H1 (cell line): ENCODE measurements around the gene PHLDA1. TPM values are rescaled to one million over a fixed set of nuclear protein-coding genes. Genes with fewer than 3 reads are reported as not detected.

Source experiments
- CTCF ChIA-PET: fragments of 300-600 bp; sonication (Branson Sonifier 250); formaldehyde crosslinking; loops from one replicate; lab custom pipeline; 2021; ENCODE audit not compliant: partially characterized antibody; lab: Charles Lee
- POLR2A ChIA-PET: fragments of 300-600 bp; sonication (Branson Sonifier 250); formaldehyde crosslinking; loops from one replicate; lab custom pipeline; 2021; ENCODE audit warnings: inconsistent platforms; ENCODE audit not compliant: partially characterized antibody; lab: Charles Lee
- DNase-seq, 2 experiments: peaks; one replicate each; pipeline versions ENCODE4 v3.0.0 to v3.0.0-alpha.2; 2010 to 2022; ENCODE audit warnings: low spot score in 2 of 2, low read depth in 1 of 2, mixed read lengths in 1 of 2
- FAIRE-seq: peaks from 2 replicates; lab custom pipeline; 2011; peaks lifted over from hg19 to GRCh38; lab: Jason Lieb, UNC
- H2AFZ ChIP-seq: 2 replicates; pipeline ENCODE4 v1.8.1; 2012; ENCODE audit warnings: low read length, inconsistent platforms
- H2AK5ac ChIP-seq: 2 replicates; pipeline ENCODE4 v1.6.1; 2013; ENCODE audit warnings: low read depth, low read length
- H2BK120ac ChIP-seq: replicated peaks from 2 replicates; pipeline ENCODE3; 2013; ENCODE audit warnings: low read depth, low read length, inconsistent platforms
- H2BK12ac ChIP-seq: 2 replicates; pipeline ENCODE4 v1.6.1; 2013; ENCODE audit warnings: low read depth, low read length
- H2BK15ac ChIP-seq: 2 replicates; pipeline ENCODE4 v1.6.1; 2013; ENCODE audit warnings: low read length
- H2BK20ac ChIP-seq: 2 replicates; pipeline ENCODE4 v1.6.1; 2013; ENCODE audit warnings: low read length
- H2BK5ac ChIP-seq: 2 replicates; pipeline ENCODE4 v1.6.1; 2013; ENCODE audit warnings: low read depth, low read length
- H3K14ac ChIP-seq: 2 replicates; pipeline ENCODE4 v1.6.1; 2013; ENCODE audit warnings: inconsistent platforms; ENCODE audit not compliant: insufficient read length
- H3K18ac ChIP-seq: 2 replicates; pipeline ENCODE4 v1.6.1; 2013; ENCODE audit warnings: low read length; ENCODE audit errors: extremely low read depth
- H3K23ac ChIP-seq: 2 replicates; pipeline ENCODE4 v1.6.1; 2013; ENCODE audit warnings: inconsistent platforms; ENCODE audit not compliant: insufficient read length
- H3K23me2 ChIP-seq: 2 replicates; pipeline ENCODE4 v1.6.1; 2013; ENCODE audit warnings: low read depth, low read length
- H3K27ac ChIP-seq: 2 replicates; pipeline ENCODE4 v1.6.1; 2011; ENCODE audit warnings: low read depth, low read length, inconsistent platforms
- H3K27me3 ChIP-seq, 4 experiments: replicated peaks in 1 of 4; 1 replicate in 1 of 4; 2 replicates in 3 of 4; pipeline versions ENCODE4 v1.6.1 to v1.8.1; 2011 to 2013; ENCODE audit warnings: low read length in 3 of 4, mild to moderate bottlenecking in 3 of 4, inconsistent platforms in 2 of 4, mixed read lengths in 2 of 4, moderate library complexity in 1 of 4; ENCODE audit not compliant: control insufficient read depth in 3 of 4, insufficient read depth in 3 of 4; ENCODE audit errors: extremely low read depth in 1 of 4
- H3K36me3 ChIP-seq, 4 experiments: 2 replicates each; pipeline versions ENCODE4 v1.6.1 to v1.8.1; 2011 to 2013; ENCODE audit warnings: mild to moderate bottlenecking in 4 of 4, low read length in 3 of 4, moderate library complexity in 2 of 4, control low read depth in 1 of 4, inconsistent platforms in 1 of 4; ENCODE audit not compliant: insufficient read depth in 4 of 4, control insufficient read depth in 2 of 4
- H3K4ac ChIP-seq: replicated peaks from 2 replicates; pipeline ENCODE3; 2013; ENCODE audit warnings: low read length, low read depth, mixed read lengths, inconsistent platforms; ENCODE audit not compliant: insufficient read length
- H3K4me1 ChIP-seq, 4 experiments: replicated peaks in 1 of 4; 1 replicate in 1 of 4; 2 replicates in 3 of 4; pipeline versions ENCODE4 v1.6.1 to v1.8.1; 2011 to 2013; ENCODE audit warnings: low read length in 3 of 4, inconsistent platforms in 2 of 4, mixed read lengths in 1 of 4; ENCODE audit not compliant: insufficient read depth in 4 of 4, control insufficient read depth in 3 of 4
- H3K4me2 ChIP-seq, 2 experiments: 2 replicates each; pipeline versions ENCODE4 v1.6.1 to v1.8.1; 2011 to 2013; ENCODE audit warnings: low read depth in 2 of 2, low read length in 2 of 2, control low read depth in 1 of 2, inconsistent platforms in 1 of 2, mild to moderate bottlenecking in 1 of 2; ENCODE audit not compliant: insufficient read depth in 1 of 2
- H3K4me3 ChIP-seq, 4 experiments: fragments of 200-600, 300-600 bp in 1 of 4; sonication (generic), shearing (Covaris generic), sonication (Bioruptor Twin) in 1 of 4; 2 replicates each; pipeline versions ENCODE4 v1.5.1 to v1.8.1; 2011 to 2016; ENCODE audit warnings: low read length in 4 of 4, low read depth in 3 of 4, control low read depth in 2 of 4, inconsistent platforms in 2 of 4, mild to moderate bottlenecking in 2 of 4, mixed read lengths in 1 of 4, moderate library complexity in 1 of 4; ENCODE audit not compliant: insufficient read depth in 2 of 4; ENCODE audit errors: extremely low read depth in 1 of 4
- H3K56ac ChIP-seq: replicated peaks from 2 replicates; pipeline ENCODE3; 2013; ENCODE audit warnings: low read depth, mild to moderate bottlenecking, mixed read lengths, low read length, inconsistent platforms; ENCODE audit not compliant: insufficient read length
- H3K79me1 ChIP-seq: 2 replicates; pipeline ENCODE4 v1.6.1; 2013; ENCODE audit warnings: low read depth, low read length, control low read depth
- H3K79me2 ChIP-seq, 2 experiments: 2 replicates each; pipeline versions ENCODE4 v1.6.1 to v1.8.1; 2012 to 2013; ENCODE audit warnings: low read length in 2 of 2, mild to moderate bottlenecking in 2 of 2, inconsistent platforms in 1 of 2; ENCODE audit not compliant: insufficient read depth in 2 of 2, control insufficient read depth in 1 of 2
- H3K9ac ChIP-seq, 4 experiments: replicated peaks in 1 of 4; 1 replicate in 1 of 4; 2 replicates in 3 of 4; pipeline versions ENCODE4 v1.6.1 to v1.8.1; 2011 to 2013; ENCODE audit warnings: low read depth in 3 of 4, low read length in 3 of 4, control low read depth in 2 of 4, mild to moderate bottlenecking in 2 of 4, moderate library complexity in 2 of 4, inconsistent platforms in 1 of 4; ENCODE audit errors: extremely low read depth in 1 of 4
- H3K9me3 ChIP-seq, 2 experiments: 2 replicates each; pipeline versions ENCODE4 v1.6.1 to v1.8.1; 2012 to 2013; ENCODE audit warnings: mild to moderate bottlenecking in 2 of 2, moderate library complexity in 2 of 2, control low read depth in 1 of 2, inconsistent platforms in 1 of 2, low read depth in 1 of 2, low read length in 1 of 2, mixed read lengths in 1 of 2; ENCODE audit not compliant: insufficient read depth in 2 of 2
- H4K20me1 ChIP-seq, 2 experiments: replicated peaks in 1 of 2; 2 replicates each; pipeline versions ENCODE3 to v1.8.1; 2011 to 2013; ENCODE audit warnings: inconsistent platforms in 2 of 2, low read length in 2 of 2, mild to moderate bottlenecking in 1 of 2; ENCODE audit not compliant: insufficient read depth in 2 of 2, control insufficient read depth in 1 of 2
- H4K5ac ChIP-seq: 2 replicates; pipeline ENCODE4 v1.6.1; 2013; ENCODE audit warnings: low read length, low read depth, mixed read lengths, inconsistent platforms; ENCODE audit not compliant: insufficient read length
- H4K8ac ChIP-seq: 2 replicates; pipeline ENCODE4 v1.8.0; 2013; ENCODE audit warnings: mild to moderate bottlenecking, moderate library complexity, low read length, inconsistent platforms; ENCODE audit not compliant: insufficient read depth; ENCODE audit errors: extremely low read depth
- H4K91ac ChIP-seq: replicated peaks from 2 replicates; pipeline ENCODE3; 2013; ENCODE audit warnings: low read length, mixed read lengths, inconsistent platforms; ENCODE audit not compliant: insufficient read length
- E2F6 ChIP-seq: IDR thresholded peaks from 2 replicates; pipeline ENCODE4 v1.6.1; 2012; ENCODE audit warnings: inconsistent platforms
- NRF1 ChIP-seq: IDR thresholded peaks from 2 replicates; pipeline ENCODE4 v1.6.1; 2011; ENCODE audit warnings: mild to moderate bottlenecking, low read depth, low read length, improper control_type of control experiment
- RAD21 ChIP-seq, 2 experiments: IDR thresholded peaks in 1 of 2; conservative IDR thresholded peaks in 1 of 2; 2 replicates each; pipeline ENCODE4 v1.6.1; 2011; ENCODE audit warnings: low read depth in 2 of 2, low read length in 2 of 2, improper control_type of control experiment in 1 of 2, inconsistent platforms in 1 of 2, mild to moderate bottlenecking in 1 of 2, moderate library complexity in 1 of 2
- WGBS, 2 experiments: shearing (Covaris generic) in 1 of 2; methylation state at CpG; one replicate each; pipeline versions ENCODE4 v1.1.6 to v1.1.7; 2013 to 2015; ENCODE audit warnings: low lambda C conversion rate in 2 of 2, mixed read lengths in 2 of 2, inconsistent platforms in 1 of 2, low coverage in 1 of 2, missing lambda C conversion rate in 1 of 2; ENCODE audit not compliant: insufficient replicate concordance in 2 of 2, insufficient coverage in 1 of 2, insufficient read length in 1 of 2; ENCODE audit errors: extremely low coverage in 1 of 2, missing lambda C conversion rate in 1 of 2; 5-methylcytosine and 5-hydroxymethylcytosine counted together
- polyA plus RNA-seq, 7 experiments: library from polyadenylated mRNA; depleted of rRNA in 3 of 7; stranded (reverse) in 5 of 7; unstranded in 2 of 7; fragments of >200 nt in 5 of 7; fragments of 200-250 nt in 2 of 7; gene quantifications; 1 replicate in 5 of 7; 2 replicates in 1 of 7; 4 replicates in 1 of 7; pipeline versions ENCODE4 v1.2.1 to v1.2.3, GENCODE V29; 2011 to 2013; ENCODE audit warnings: missing spikeins in 2 of 7, mixed read lengths in 2 of 7
- total RNA-seq: library from RNA; stranded (reverse); fragmentation: NEBNext Ultra II Directional; extraction: Animal tissue kit (Norgen Biotek cat#: 25700); gene quantifications from 2 replicates; pipeline ENCODE4 v1.2.1, GENCODE V29; 2021

Gene PHLDA1
- total and polyA plus RNA-seq, 2 of the 8 experiments (the other 6 are each of a cell fraction or from before 2014, with no cell fraction given): 18.9 to 19.4 TPM

DNA sequence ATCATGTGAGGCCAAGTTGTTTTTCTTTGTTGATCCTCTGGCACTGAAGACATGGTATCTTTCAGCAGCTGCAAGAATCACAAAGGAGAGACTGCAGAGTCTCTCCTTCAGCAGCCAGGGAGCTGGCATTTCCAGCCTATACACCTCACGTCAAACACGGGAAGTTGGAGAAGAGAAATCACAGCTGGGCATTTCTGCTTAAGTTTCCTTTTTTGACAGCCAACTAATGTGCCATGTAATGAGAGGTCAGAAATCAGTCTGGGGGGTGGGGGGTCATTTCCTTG is 28.3 kb downstream of the PHLDA1 start:
- no peak overlapping the region for H3K9ac ChIP-seq
- H4K8ac ChIP-seq: no peak overlapping the region
- H3K79me1 ChIP-seq: no peaks in the 10 kb centered on the region; the same call in 1 of the 2 replicates
- no peak overlapping the region for H4K5ac ChIP-seq
- H2BK15ac ChIP-seq: no peak overlapping the region
- H2BK5ac ChIP-seq: no peak overlapping the region
- no peak for FAIRE-seq
- WGBS, 2 experiments: 83% methylated on average over 2 of the region's 2 CpGs; no CpG with 5 or more reads in 1 of the 2 experiments
- no peak for TF ChIP-seq NRF1
- TF ChIP-seq E2F6: no peak
- TF ChIP-seq RAD21 (IDR thresholded peaks at IDR 0.05 in 1 of 2, conservative IDR thresholded peaks at IDR 0.05 in 1 of 2; ENCODE audit: low read depth in 2 of 2, low read length in 2 of 2): peak in 1 of 2 experiments; percentile 13; a peak in 1 of 4 replicates
- peaks cover 0 to 6% (median 4%) of the 10 kb centered on the region in 4 experiments; a peak in 6 of 7 replicates for H3K4me1 ChIP-seq
- DNase-seq: no peak
- ChIA-PET CTCF (interaction anchor here (0.8 to 1.7 kb wide), 2 partner anchors 392 to 477 kb away, joined by 4 to 5 read pairs; no protein-coding TSS in a partner anchor), POLR2A (interaction anchor here (1.0 to 1.4 kb wide), 2 partner anchors 28 to 43 kb away, joined by 3 read pairs; partner anchors contain the start of gene PHLDA1)
- no peak overlapping the region for H2AFZ ChIP-seq
- H3K27me3 ChIP-seq: no peaks in the 10 kb centered on the region
- no peak overlapping the region for H3K18ac ChIP-seq
- no peak overlapping the region for H3K4ac ChIP-seq
- H2BK120ac ChIP-seq: no peak overlapping the region
- no peaks in the 10 kb centered on the region; a peak in 1 of 4 replicates for H3K79me2 ChIP-seq
- peaks cover 6% of the 10 kb centered on the region; the same call in 1 of the 2 replicates for H3K23me2 ChIP-seq
- no peak overlapping the region for H3K56ac ChIP-seq
- no peak overlapping the region for H3K14ac ChIP-seq
- no peak overlapping the region for H3K27ac ChIP-seq
- H2BK20ac ChIP-seq: no peak overlapping the region; the same call in 1 of the 2 replicates
- no peak overlapping the region for H2AK5ac ChIP-seq
- H4K91ac ChIP-seq: no peak overlapping the region
- H4K20me1 ChIP-seq: peaks cover 0 to 3% of the 10 kb centered on the region in 2 experiments
- peaks cover 4 to 6% of the 10 kb centered on the region in 2 experiments; a peak in 3 of 4 replicates for H3K9me3 ChIP-seq
- H3K36me3 ChIP-seq: peaks cover 0 to 3% (median 0%) of the 10 kb centered on the region in 4 experiments; a peak in 1 of 8 replicates
- H2BK12ac ChIP-seq: no peak overlapping the region
- H3K4me3 ChIP-seq: no peak overlapping the region
- H3K23ac ChIP-seq: no peak overlapping the region
- H3K4me2 ChIP-seq: no peak overlapping the region
